ENCODE data around the gene BUD31.

GRCh38 chr7:99460651-99461050 lies 51.9 kb downstream of the BUD31 start:
- TF ChIP-seq GATA2 (IDR thresholded peaks at IDR 0.05; ENCODE audit: low read depth, low read length) (no peak), GATA3 (IDR thresholded peaks at IDR 0.05; ENCODE audit: low read depth, low read length) (no peak)

Measured in SH-SY5Y (cell line).